Dedifferentiated amniotic fluid mesenchymal stem cell (primary cell): ENCODE measurements around the gene NINL.
"Not testable (repeated sequence)": the region's sequence is repeated elsewhere in the genome, so short reads cannot be mapped to it uniquely, and the experiment has no call there.

Experiments
- DNase-seq: peaks from one replicate; pipeline ENCODE4 v3.0.0-alpha.2; 2016; ENCODE audit errors: extremely low spot score

Gene NINL

DNA sequence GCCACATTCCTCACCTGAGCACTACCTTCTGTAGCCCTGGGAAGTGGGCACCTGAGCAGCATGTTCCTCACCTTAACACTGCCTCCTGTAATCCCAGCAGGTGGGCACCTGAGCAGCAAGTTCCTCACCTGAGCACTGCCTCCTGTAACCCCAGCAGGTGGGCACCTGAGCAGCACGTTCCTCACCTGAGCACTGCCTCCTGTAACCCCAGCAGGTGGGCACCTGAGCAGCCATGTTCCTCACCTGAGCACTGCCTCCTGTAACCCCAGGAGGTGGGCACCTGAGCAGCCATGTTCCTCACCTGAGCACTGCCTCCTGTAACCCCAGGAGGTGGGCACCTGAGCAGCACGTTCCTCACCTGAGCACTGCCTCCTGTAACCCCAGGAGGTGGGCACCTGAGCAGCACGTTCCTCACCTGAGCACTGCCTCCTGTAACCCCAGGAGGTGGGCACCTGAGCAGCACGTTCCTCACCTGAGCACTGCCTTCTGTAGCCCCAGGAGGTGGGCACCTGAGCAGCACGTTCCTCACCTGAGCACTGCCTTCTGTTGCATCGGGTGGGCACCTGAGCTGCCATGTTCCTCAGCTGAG, 82.2 kb downstream of the NINL start:
- DNase-seq = not testable (repeated sequence)

DNA sequence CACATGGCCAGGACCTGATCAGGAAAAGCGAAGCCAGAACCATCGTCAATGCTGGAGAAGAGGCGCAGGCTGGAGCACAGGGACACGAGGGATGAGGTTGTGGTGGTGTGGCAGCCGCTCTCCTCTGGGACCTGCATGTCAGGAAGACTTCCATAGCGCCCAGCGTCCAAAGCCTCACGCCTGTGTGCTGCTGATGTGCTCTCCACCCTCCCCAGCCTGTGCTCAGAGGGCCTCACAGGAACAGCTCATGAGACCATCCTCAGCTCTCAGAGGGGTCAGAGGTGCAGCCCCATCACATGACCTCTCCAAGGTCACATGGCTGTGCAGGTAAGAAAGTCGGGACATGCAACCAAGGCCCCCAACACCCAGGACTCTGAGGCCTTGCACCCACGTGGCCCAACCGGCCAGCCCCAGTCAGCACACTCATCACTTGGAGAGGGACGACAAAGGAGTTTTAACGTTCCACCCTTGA, 84.4 kb downstream of the NINL start:
- no peak for DNase-seq

DNA sequence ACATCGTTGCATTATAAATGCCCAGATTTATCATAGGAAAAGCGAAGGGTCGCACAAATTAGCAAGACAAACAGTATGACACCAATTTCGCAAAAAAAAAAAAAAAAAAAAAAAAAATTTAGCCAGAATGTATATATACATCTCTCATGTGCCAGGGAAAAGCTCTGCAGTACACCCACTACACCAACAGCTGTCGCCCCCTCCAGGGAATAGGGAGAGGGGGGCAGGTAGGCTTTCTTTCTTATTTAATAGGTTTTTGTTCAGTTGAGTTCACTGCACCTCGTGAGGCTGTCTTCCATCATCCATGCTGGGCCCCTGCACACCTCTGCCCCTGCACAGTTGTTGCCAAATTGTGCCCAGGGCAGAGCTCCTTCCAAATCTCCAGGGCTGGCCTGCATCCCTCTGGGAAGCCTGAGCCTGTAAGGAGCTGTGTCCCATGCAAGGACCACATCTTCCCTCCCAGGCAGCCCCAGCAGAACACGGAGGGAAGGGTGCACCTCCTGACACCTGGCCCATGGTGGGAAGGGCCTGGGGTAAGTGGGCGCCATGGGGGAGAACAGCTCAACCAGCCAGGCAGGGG, 85.4 kb downstream of the NINL start:
- DNase-seq = no peak

DNA sequence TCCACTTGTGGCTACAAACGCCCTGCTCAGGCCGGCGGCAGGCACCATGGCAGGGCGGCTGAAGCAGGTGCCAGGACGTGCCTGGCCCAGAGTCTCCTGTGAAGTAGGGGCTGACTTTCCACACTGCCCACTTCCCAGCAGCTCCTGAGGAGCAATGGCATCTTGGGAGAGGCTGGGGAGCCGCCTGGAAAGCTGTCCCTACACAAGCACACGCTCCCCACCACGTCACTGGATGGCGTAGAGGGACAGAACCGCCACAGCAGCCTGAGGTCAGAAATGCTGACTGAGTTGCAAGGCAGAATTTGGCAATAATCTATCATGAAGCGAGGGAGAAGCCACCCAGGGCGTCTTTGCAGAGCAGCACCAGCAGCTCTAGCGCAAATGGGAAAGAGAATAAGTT, 86.3 kb downstream of the NINL start:
- no peak for DNase-seq

DNA sequence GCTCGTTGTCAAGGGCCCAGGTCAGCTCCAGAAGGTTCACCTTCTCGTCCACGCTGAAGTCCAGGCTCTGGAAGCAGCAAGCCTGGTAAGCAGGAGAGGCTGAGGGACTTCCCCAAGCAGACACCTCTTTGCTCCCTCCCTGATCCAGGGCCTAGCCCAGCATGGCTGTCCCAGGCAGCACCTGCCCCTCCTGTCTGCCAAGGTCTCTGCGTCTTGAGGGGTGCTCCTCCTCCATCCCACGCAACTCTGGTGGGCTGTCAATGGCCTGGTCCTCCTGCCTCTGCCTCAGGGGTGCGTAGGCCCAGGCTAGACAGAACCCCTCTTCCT, 87.1 kb downstream of the NINL start:
- DNase-seq = no peak

DNA sequence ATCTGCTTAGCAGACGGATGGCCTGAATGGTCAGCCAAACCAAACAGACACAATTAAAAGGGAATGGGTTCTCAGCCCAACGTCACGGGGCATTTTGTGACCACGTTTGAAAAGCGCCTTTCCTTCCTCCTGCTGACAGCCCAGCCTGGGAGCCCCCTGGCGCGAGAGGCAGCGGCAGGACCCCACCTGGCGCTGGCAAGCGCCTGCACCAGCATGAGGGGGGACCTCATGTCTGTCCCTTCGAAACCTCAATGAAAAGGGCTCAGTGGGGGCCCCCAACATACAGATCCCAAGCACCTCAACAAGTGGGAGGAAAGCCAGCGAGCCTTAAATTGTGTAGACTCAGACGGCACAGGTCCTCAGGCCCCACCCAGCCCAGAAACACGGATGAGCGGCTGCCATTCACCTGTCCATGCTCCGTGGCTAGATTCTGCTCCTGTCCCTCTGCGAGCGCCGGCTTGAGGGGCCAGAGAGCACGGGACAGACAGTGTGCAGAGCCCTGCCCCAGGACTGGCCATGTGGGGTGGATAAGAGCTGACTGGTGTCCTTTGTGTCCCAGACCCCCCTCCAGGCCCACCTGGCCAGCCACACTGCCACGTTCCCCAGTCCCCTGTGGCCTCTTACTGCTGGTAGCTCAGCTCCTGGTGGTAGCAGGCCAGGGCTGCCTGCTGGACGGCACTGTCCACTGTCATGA, 87.6 kb downstream of the NINL start:
- no peak for DNase-seq

DNA sequence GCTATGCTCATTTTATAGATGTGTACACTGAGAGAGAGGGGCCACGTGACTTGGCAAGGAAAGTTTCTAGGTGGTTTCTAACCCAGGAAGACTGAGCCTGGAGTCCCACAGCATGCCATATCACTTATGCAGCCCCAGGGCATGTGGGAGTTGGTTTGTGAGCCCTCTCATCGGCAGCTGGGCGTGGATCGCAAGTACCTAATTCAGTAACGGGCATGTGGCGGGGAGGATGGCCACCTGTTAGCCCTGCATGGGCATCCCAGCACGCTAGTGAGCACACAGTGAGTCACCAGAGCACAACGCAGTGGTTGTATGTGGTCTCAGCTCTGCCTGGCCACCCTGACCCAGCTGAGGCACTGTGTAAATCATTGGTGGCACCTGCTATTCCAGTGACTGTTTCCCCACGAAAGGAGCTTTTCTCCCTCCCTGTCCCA, 88.3 kb downstream of the NINL start:
- DNase-seq = no peak

DNA sequence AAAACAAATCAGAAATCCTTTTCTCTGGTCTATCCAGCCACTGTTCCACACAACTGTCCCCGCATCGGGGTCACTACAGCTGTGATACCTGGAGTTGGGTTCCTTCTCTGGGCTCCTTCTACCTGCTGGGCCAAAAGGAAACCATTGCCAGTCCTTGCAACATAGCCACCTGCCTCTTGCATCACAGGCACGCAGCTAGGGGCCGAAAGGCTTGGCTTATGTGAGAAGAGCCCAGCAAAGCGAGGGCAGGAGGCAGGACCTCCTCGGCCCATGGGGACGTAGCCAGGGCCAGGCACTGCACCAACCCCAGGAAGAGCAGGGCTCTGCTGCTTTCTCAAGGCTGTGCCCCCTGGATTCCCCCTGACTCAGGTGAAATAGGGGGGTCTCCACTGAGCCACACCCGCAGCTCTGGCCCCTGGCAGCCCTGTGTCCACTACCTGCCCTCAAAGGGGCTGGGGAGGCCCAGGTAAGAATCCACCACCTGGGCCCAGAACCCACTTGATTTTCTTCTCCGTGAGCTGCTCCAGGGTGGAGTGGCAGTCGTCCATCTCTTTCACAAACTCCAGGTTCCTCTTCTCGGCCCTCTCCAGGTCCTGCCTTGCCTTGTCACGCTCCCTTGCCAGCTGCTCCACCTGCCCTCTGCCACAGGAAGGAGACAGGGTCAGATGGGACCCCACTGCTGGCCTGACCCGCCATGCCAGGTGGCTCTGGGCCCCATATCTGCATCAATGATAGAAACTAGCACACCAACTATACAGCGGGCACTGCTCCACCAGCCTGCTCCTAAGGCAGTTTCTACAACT, 89.0 kb downstream of the NINL start:
- DNase-seq = no peak

DNA sequence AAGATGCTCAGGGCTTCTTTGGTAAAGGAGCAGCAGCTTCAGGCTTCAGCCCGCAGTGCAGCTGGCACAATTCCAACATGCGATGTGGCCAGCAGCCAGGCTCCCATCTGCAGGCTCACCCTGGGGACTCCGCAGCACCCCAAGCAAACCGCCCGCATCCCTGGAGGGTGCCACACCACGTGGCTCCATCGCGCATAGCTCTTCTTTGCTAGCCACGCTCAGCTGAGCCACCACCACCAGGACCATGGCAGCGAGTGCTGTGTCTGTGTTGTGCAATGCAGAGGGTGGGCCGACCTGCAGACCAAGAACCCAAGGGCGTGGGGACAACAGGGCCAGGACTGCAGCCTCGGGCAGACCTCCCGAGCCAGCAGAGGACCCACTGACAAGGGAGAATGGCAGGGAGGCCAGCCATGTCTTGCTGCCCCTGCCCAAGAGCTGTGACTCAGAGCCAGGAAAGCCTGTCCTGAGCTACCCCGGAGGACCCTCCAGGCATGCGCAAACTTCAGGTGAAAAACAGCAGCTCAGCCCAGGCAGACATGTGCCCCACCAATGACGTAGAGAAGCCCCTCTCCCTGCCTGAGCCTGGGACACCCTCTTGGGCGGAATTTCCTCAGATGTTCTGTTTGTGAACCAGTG, 90.0 kb downstream of the NINL start:
- DNase-seq = no peak

DNA sequence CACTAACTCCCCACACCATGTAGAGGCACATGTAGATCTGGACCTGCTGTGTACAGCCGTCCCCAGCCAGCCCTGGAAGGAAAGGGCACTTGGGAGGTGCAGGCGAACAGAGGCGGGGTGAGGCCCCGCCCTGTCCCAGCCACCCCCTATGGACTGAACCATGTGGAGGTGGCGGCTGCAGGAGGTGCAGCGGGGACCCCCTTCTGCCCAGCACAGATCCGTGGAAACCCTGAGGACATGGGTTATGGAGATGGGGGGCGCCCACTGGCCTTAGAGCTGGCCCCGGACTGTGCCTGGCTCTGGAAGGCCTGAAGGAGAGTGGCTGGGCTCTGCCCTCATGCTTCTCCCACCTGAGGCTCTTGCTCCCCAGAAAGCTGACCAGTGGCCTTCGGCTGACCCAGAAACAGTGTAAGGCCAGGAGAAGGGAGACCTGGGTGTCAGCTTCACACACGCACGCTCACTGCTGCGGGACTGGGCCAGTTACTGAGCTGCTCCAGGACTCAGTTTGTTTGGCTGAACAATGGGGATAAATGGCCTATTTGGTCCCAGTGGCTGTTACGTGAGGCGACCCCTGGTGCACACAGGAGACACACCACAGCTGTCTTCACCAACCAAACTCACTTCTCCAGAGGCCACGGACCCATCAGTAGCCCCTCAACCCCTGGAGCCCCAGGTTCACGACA, 90.7 kb downstream of the NINL start:
- DNase-seq = no peak

DNA sequence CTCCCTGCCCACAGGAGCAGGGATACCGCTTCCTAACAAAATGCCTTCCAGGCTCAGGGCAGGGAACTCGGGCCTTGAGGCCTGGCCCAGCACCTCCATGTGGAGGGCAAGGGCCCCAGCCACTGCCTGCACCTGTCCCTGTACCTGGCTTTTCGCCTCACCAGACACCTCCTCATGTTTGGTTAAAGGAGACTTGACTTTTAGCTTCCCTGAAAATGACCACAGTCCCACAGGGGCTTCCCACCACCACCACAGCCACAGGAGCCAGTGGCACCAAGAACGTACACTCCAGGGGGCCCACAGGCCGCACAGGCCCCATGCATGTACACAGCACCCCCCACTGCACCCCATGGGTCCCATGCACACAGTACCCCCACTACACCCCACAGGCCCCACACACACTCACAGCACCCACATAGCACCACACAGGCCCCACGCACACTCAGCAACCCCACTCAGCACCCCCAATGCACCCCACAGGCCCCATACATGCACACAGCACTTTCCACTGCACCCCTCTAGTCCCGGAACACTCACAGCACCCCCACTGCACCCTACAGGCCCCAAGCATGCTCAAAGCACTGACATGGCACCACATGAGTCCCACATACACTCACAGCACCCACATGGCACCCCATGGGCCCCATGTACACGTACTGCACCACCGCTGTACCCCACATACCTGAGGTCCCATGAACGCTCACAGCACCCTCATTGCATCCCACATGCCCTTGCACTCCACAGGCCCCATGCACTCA, 91.4 kb downstream of the NINL start:
- DNase-seq = no peak

DNA sequence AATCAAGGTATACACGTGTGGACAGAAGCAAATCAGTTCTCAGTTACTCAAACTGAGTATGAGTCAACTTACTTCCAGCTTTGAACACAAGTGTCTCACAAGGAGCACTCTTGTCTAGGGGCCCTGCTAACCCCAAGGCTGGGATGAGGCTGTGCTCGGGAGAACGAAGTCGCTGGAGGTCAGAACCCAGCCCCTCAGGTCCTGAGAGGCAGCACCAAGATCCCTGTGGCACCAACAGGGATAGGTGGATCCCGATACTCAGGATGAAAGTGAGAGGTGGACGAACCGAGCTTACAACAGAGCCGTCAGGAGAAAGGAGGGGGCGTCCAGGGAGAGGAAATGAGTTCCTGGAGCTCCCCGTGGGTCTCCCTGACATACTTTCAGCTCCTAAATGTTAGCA, 92.2 kb downstream of the NINL start:
- DNase-seq = no peak

DNA sequence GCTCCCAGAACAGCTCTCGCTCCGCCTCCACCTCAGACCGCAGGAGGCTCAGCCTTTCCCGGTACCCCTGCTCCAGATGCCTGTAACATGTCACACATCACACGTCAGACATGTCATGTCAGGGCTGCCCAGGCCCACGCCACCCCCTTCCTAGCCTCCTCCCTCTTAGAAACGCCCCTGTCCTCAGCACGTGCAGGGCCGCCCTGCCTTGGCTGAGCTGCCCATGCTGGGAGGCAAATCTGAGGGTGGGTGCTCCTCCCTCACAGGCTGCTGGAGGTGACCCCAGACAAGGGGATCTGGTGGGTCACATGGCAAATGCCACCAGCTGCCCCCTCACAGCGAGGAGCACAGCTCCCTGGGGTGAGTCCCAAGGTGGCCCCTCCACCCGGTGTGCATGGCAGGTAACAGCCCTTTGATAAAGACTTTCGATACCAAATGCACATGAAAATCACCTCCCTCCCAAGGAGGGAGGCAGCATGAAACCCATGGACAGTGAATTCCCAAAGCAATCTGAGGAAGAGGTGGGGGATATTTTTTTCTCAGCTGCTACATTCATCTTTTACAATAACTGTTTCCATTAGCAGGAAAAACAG, 93.8 kb downstream of the NINL start:
- no peak for DNase-seq

DNA sequence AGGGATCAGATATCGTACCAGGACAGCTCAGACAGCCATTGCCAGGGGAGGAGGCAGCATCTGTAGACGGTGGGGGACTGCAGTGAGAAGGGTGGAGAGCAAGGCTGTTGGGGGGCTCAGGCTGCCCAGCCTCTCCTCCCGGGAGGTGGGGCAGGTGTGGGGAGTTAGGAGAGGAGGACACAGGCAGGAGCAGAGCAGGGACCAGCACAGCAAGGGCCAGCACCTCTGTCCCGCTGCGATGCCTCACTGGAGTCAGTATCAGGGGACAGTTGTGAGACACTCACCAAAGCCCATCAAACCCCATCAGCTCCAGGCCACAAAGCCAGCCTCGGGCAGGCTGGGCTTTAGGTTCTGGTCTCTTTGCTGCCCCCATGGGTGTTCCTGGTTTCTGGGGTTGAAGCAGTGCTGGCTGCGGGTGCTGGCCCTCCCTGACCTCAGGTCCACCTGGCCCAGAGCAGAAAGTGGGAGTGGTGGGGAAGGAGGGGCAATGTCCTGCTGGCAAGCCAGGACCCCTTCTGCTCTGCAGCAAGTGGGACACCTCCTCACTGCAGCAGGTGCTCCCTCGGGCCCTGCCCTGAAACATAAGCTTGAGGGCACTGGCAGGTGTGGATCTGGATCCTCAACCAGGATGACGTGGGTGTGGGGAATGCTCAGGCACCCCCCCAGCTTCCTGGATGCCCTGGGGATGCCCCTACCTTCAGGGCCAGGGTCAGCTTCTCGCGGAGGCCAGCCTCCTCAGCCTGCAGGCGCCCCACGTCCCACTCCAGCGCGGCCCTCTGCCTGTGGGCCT, 94.5 kb downstream of the NINL start:
- DNase-seq = no peak

DNA sequence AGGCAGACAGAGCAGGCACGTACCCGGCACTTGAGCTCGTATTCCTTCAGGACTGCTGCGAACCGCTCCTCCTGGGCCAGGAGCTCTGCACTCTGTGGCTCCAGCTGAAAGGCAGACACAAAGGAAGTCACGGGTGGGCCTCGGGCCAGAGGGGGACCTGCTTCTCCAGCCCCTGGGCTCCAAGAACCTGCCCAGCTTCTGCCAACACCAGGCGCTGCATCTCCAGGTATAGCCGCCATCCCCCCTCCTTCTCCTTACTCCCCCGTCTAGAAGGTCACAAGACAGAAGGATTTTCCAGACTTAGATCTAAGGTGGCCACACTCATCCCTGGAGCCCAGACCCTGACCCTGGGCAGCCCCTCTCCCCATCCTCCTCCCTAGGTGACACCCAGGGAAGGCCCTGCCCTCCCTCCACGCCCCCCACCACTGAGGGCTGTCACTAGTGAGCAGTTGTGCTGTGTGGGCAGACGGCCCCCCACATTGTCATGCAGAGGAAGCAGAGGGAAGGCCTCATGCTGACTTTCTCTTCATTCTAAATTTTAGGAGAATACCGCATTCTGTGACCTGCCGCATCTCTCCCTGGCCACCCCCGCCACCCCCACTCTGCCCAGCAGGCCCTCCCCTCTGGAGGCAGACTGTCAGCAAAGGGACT, 96.0 kb downstream of the NINL start:
- no peak for DNase-seq

DNA sequence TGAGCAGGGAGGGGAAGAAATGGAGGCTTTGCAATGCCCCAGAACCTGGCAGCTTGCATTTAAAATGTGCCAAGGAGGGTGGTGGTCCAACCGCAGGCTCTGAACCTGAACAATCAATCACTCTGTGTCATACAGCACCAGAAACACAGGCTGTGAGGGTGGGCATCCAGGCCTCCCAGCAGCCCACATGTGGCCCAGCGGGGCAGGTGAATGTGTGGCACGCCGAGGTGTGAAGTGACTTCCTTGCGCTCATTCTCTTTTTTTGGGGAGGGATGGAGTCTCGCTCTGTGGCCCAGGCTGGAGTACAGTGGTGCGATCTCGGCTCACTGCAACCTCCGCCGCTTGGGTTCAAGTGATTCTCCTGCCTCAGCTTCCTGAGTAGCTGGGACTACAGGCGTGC, 97.4 kb downstream of the NINL start:
- no peak for DNase-seq

DNA sequence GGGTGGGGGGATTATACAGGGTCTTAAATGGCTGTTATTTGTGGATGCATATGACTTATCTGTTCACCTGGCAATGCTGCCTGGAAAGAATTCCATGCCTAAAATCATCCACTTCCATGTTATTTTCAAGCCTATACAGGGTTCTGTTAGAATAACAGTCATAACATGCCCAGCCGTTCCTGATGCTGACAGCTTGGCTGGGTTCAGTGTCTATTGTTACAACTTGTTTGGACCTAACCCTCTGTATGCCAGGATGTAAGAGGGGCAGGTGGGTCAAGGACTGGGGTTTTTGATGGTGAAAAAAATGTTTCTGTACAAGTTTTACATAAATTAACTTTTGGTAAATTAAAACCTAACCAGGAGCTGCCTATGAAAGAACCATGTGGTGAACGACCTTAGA, 98.0 kb downstream of the NINL start:
- DNase-seq = no peak

DNA sequence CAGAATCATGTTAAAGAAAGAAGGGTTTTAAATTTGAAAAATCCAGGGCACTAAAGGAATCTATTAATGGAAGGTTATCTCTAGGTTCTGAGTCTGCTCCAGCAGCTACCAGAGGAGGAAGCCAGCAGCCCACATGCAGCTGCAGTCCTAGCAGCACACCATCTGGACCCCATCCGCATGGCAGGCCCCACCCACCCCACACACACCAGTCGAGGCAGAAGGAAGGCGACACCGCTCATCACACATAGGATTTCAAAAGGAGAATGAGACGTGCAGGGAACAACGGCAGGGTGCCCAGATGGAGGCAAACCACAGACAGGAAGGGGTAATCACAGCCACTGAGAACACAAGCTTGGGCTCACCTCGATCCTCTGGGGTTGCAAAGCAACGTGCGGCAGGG, 99.0 kb downstream of the NINL start:
- no peak for DNase-seq

DNA sequence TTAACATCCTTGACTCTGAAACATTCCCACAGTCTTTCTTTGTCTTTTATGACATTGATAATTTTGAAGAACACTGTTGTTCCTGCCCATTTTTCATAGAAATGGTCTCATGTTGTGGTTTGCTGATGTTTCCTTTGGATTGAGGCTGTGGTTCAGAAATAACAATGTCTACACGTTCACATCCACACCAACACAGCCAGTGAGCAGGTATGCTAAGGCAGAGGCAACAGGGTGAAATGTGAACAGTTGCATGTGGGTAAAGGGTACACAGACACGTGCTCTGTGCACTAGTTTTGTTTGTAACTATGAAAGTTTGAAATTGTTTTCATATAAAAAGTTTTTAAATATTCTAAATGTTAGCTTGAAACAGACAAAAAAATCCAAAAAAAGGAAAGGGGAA, 99.5 kb downstream of the NINL start:
- DNase-seq = no peak
